Cardiac septum (tissue), 1 donor: ENCODE measurements around the gene RALGAPA1. TPM values are rescaled to one million over a fixed set of nuclear protein-coding genes. Genes with fewer than 3 reads are reported as not detected.

Experiments used
- DNase-seq: peaks from one replicate; pipeline ENCODE4 v3.0.0-alpha.2; 2020; ENCODE audit warnings: low spot score
- intact Hi-C: fragments of 100-400 bp; cut with DNase I; formaldehyde crosslinking; loops from one replicate; pipeline ENCODE4 v1.14.0; 2022
- total RNA-seq: library from RNA; stranded (reverse); fragmentation: NEBNext Ultra II Directional; extraction: Animal tissue kit (Norgen Biotek cat#: 25700); gene quantifications from one replicate; pipeline ENCODE4 v1.2.1, GENCODE V29; 2021
- donor health status: DM: no; HTN: no; CAD: no.

RALGAPA1 gene
- total RNA-seq, 1 donor from 2014 or later = 45.1 TPM

DNA sequence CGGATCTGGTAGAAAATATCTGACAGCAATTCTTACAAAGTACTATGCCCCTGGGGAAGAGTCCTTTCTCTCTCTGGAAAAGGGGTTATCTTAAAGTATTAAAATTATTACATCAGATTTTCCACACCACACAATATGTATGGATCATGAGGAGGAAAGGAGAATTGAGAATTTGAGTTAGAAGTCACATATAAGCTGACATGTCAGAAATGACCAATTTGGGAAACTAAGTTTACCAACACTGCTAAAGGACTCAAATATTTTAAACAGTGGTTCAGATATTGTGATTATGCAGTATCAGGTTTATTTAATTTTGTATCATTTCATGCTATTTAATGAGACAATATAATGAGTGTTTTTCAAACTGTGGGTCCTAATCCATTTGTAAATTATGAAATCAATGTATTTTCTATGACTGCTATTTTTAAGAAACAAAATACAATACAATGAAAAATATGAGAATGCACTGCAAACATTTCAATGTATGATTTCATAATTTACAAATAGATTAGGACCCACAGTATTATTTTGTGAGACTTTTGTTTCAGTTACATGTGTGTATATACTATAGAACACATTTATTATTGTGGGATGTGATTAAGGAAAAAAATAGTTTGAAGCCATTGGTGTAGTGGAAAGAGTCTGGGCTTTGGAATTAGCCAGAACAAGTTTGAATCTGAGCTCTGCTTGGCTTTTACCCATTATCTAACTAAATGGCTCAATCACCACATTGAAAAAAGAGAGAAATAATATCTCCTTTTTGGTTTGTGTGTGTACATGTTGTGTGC is 276.9 kb downstream of the RALGAPA1 start:
- intact Hi-C loops = no loop called here
- no peak for DNase-seq

- DNase-seq = no peak
- intact Hi-C loops = no loop called here
Measured at GRCh38 chr14:35526962-35527361, 282.1 kb downstream of the RALGAPA1 start.

DNA sequence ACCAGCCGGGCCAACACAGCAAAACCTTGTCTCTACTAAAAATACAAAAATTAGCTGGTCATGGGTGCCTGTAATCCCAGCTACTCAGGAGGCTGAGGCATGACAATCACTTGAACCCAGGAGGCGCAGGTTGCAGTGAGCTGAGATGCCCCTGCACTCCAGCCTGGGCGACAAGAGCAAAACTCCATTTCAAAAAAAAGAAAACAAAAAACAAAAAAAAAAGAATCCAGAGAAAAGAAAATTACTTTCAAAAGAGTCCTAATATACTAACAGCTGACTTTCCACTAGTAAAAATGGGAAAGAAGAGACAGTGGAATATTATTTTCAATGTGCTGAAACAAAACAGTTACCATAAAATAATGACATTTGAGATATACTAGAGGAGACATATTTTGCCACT is 283.4 kb downstream of the RALGAPA1 start:
- intact Hi-C loops = no loop called here
- DNase-seq = no peak

DNA sequence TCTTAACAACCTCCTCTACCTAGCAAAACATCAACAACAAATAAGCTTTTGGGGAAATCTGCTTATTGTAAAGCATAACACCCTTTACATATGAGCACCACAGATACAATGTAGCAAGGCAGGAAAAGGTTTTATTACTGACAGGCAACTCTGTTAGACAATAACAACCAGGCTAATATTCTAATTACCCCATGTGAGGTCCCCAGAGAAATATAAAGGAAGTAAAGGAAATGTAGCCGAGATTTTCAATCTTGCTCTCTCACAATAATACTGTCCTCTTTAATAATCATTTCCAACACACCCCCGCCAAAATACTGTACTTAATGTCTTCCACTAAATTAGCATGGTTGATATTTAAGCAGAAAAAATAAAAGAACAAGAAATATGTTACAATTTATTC is 289.1 kb downstream of the RALGAPA1 start:
- no peak for DNase-seq
- intact Hi-C loops = no loop called here

- intact Hi-C loops = no loop called here
- DNase-seq = no peak
Measured at GRCh38 chr14:35515916-35516315, 293.2 kb downstream of the RALGAPA1 start.

DNA sequence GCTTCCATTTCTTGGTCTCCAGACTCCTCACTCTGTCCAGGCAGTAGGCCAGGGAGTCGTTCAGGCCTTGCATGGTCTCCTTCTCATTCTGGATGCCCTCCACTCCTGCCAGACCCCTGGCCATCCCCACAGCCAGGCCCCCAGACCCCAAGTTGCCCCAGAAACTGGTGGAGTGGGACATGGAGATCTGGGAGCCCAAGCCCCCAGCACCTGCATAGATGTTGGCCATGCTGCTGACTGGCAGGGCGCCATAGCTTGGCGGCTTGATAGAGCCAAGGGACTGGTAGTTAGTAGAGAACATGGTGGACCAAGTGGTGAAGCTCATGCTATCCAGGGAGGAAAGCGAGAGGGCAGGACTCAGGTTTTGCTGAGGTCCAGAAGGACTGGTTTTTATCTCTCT is 296.3 kb downstream of the RALGAPA1 start:
- DNase-seq = no peak
- intact Hi-C loops = no loop called here

- no peak for DNase-seq
- intact Hi-C loops = no loop called here
Measured at GRCh38 chr14:35509846-35510245, 299.2 kb downstream of the RALGAPA1 start.

DNA sequence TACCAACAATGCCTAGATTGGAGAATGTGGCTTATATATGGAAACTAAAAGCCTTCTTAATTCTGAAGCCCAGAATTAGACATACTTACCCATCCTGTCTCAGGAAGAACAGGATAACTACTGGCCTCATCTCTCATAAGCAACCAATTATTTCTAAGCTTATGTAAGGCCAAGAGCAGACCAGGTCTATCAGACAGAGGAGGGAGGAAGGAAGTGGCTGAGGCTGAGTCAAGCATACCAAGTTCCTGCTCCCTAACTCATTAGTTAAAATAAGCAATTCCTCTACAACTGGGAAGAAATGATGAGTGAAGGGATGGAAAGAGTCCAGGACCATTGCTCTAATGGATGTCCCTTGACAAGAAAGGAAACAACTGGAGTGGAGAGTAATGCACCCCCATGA is 302.2 kb downstream of the RALGAPA1 start:
- no peak for DNase-seq
- intact Hi-C loops = no loop called here

DNA sequence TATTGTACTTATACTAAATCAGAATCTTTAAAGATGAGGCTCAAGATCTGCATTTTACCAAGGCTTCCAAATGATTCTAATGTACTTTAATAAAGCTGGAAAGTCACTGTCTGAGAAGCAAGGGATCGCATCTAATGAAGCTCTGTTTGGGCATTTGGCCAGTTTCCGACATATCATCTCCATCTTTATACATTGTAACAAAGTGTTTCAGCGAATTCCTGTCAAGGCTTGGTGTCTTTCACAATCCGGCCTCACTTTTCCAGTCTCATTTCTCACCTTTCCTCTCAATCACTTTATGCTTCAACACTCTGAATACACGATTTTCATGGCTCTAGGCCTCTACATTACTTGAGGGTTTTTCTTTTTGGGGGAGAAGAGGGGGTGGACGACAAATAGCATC is 302.6 kb downstream of the RALGAPA1 start:
- intact Hi-C loops = no loop called here
- no peak for DNase-seq

- intact Hi-C loops = no loop called here
- DNase-seq = no peak
Measured at GRCh38 chr14:35504260-35504659, 304.8 kb downstream of the RALGAPA1 start.

DNA sequence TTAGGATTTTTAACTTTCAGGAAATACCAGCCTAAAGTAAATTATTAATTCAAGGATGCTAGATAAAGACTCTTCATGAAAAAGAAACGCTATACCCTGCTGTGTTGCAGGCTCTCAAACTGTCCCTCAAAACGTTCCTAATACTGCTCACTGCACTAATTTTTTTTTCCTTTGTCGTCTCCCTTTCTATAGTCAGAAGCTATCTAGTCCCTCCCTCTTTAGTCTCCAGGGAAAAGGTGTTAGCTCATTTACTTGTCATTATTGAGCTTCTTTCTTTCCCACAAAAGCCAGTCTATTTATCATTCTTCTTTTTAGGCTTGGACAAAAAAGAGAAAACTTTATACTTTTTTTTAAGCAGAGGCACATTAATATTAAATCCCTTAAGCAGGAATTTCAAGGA is 305.4 kb downstream of the RALGAPA1 start:
- no peak for DNase-seq
- intact Hi-C loops = no loop called here

- intact Hi-C loops = no loop called here
- DNase-seq = no peak
Measured at GRCh38 chr14:35499180-35499579, 309.9 kb downstream of the RALGAPA1 start.

DNA sequence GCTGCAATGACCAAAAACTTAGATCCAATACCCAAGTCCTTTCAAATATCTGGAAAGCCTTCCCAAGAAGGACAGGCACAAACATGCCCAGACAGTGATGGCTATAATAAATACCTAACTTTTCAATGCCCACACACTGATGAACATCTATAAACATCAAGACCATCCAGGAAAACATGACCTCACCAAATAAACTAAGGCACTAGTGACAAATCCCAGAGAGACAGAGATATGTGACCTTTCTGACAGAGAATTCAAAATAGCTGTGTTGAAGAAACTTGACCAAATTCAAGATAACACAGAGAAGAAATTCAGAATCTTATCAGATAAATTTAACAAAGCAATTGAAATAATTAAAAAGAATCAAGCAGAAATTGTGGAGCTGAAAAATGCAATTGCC is 313.8 kb downstream of the RALGAPA1 start:
- intact Hi-C loops = no loop called here
- no peak for DNase-seq

DNA sequence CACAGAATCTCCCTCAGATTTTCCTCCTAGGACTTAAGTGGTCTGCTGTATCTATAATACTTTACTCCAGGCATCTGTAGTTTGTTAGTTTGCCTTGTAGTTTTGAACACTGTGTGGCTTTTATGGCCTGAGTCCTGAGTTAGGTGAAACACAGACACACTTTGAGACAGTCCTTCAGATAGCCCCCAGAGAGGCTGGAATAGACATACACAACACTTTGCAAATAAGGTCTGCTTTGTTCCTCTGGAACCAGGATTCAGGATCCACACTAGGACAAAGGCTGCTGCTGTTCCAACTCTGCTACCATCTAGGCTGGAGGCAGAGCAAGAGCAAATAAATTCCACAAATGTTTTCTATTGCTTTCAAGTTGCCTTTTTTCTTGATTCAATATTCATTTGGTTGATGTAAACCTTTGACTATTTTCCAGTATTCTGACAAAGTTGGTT is 316.5 kb downstream of the RALGAPA1 start:
- intact Hi-C loops = no loop called here
- DNase-seq = no peak

Other genes with a start within 250 kb of the RALGAPA1 start
- gene BRMS1L, start 17.0 kb upstream of the RALGAPA1 start, total RNA-seq = 12.1 TPM